Stimulated activated memory B cell treated with anti-CD40 and anti-IgM and Interleukin-4, amounts not matched to agents 10 μg/mL and 1 μg/mL and 100 μg/mL, for 72 hours (primary cell): Measurements from ENCODE around the gene CABYR.
A peak's percentile ranks its signal among the peaks of the same experiment; 100 is the strongest.

Experiments
- ATAC-seq: fragments of 150-1000 bp; cut with Tn5 transposase; 2 replicates; pipeline ENCODE4 v1.10.0; 2021
- H3K27ac Mint-ChIP-seq: one replicate; pipeline ENCODE4 v1.8.0; 2022; ENCODE audit warnings: mild to moderate bottlenecking, mixed read lengths
- H3K27me3 Mint-ChIP-seq: one replicate; pipeline ENCODE4 v1.8.0; 2022; ENCODE audit warnings: mixed read lengths
- H3K36me3 Mint-ChIP-seq: one replicate; pipeline ENCODE4 v1.8.0; 2022; ENCODE audit warnings: mixed read lengths
- H3K4me1 Mint-ChIP-seq: one replicate; pipeline ENCODE4 v1.8.0; 2022; ENCODE audit warnings: mixed read lengths
- H3K4me3 Mint-ChIP-seq: one replicate; pipeline ENCODE4 v1.8.0; 2022; ENCODE audit warnings: mild to moderate bottlenecking, moderate library complexity, mixed read lengths
- H3K9me3 Mint-ChIP-seq: one replicate; pipeline ENCODE4 v1.8.0; 2022; ENCODE audit warnings: mixed read lengths

Gene CABYR

DNA sequence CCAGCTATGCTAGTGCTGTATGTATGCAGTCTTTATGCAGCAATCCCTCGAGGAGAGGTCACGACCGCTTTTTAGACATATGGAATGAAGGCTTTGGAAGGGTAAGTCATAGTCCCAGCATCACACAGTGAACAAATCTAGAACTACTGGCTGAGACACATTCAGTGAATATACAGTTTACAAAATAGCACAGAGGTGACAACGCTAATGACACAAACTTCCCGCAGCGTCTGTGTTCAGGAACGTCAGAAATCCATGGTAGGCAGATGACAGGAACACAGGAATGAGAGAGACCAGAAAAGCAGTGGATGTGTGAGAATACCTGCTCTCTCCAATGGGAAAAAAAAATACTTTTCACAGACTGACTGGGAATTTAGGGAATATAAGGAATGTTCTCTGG is 29.6 kb downstream of the CABYR start:
- no peak overlapping the region for H3K27ac Mint-ChIP-seq

DNA sequence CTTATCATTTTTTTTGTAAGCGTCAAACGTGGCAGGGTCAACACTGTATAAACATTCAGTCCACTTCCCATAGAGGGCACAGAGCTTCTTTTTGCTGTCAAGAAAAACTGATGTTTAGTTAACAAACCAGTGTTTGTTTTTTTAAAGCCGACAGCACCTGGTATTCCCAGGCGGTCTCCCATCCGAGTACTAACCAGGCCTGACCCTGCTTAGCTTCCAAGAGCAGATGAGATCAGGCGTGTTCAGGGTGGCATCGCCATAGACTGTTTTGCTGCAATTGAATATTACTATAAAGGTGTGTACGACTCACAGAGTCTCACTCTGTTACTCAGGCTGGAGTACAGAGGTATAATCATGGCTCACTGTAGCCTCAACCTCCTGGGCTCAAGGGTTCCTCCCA is 31.5 kb downstream of the CABYR start:
- Mint-ChIP-seq H3K4me3 (no peak overlapping the region), H3K4me1 (no peaks in the 10 kb centered on the region), H3K9me3 (no peaks in the 10 kb centered on the region), H3K27me3 (peaks cover 9% of the 10 kb centered on the region), H3K27ac (no peak overlapping the region), H3K36me3 (no peaks in the 10 kb centered on the region)
- no peak for ATAC-seq

More for the DNA sequence above, 29.6 kb downstream of the CABYR start:
- H3K36me3 Mint-ChIP-seq, result no peaks in the 10 kb centered on the region
- no peak overlapping the region for H3K4me3 Mint-ChIP-seq
- no peaks in the 10 kb centered on the region for H3K9me3 Mint-ChIP-seq
- no peaks in the 10 kb centered on the region for H3K4me1 Mint-ChIP-seq
- peaks cover 9% of the 10 kb centered on the region for H3K27me3 Mint-ChIP-seq
- no peak for ATAC-seq

DNA sequence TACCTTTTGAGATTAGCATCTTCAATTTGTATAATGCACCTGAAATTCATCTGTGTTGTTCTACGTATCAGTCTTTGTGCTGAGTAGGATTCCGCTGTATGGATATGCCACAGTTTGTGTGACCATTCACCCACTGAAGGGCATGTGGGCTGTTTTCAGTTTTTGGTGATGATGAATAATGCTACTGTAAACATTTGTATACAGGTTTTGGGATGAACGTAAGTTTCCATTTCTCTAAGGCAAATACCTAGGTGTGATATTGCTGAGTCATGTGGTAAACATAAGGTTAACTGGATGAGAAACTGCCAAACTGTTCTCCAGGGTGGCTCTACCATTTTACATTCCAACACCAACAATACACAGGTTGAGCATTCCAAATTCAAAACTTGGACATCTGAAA is 35.1 kb downstream of the CABYR start:
- H3K9me3 Mint-ChIP-seq, result no peaks in the 10 kb centered on the region
- H3K27ac Mint-ChIP-seq, result no peak overlapping the region
- peaks cover 15% of the 10 kb centered on the region for H3K4me1 Mint-ChIP-seq
- H3K4me3 Mint-ChIP-seq, result no peak overlapping the region
- no peak for ATAC-seq
- no peaks in the 10 kb centered on the region for H3K27me3 Mint-ChIP-seq
- H3K36me3 Mint-ChIP-seq, result no peaks in the 10 kb centered on the region

DNA sequence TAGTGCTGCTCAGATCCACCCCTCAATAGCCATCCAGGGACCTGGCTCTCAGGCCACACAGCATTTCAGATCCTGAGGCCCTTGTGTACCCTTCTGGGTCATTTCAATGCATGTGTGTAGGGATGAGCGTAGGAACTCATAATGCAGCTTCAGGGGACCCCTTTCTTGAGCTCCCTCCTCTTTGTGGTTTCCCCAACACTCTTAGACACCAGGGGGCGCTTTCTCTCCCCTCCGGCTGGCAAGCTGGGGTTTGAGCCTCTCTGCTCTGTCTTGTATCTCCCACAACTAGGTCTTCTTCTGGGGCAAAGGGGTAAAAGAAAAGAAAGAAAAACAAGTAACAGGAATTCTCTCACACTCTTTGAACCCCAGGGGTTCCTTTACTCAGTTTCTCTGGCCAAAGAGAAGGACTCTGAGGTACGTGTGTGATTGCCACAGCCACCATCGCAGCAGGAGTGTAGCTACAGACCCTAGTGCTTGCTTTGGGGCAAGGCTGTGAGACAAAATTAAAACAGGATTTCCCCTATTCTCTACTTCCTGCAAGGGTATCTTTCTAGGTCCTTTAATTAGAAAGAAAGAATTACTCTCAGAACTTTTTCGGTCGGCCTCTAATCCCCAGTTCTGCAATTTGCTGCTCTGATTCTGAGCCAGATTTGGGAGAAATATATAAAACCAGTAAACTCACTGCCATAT is 38.0 kb downstream of the CABYR start:
- Mint-ChIP-seq H3K27ac (peak overlapping the region; percentile 85), H3K27me3 (no peaks in the 10 kb centered on the region), H3K36me3 (no peaks in the 10 kb centered on the region), H3K4me1 (peaks cover 15% of the 10 kb centered on the region), H3K9me3 (no peaks in the 10 kb centered on the region), H3K4me3 (peak overlapping the region; percentile 70)
- ATAC-seq, result peak; percentile 89

DNA sequence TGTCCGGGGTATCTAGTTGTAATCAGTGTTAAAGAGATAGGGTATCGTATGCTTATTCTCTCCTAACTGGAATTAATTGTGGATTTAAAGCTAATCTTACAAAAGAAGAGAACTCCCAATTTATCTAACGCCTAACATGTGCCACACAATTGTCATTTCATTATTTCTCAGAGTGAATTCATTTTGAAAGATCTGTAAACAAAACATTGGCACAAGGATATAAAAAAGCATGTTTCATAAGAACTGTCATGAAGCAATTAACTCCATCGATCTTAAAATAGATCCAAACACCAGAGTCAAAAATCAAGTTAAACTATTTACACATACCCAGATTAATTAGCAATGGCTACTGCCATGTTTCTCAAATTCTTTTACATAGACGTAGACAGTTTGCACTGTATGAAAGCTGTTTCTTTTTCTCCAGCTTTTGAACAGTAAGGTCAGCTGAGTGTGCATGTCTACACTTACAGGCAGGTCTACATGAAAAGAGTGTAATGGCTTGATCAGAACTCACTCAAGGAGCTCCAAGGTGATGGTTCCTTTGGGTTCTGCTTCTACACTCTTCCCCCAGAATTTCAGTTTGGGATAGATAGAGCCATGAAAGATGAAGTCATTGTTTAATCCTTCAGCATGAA is 38.8 kb downstream of the CABYR start:
- no peak overlapping the region for H3K4me3 Mint-ChIP-seq
- H3K9me3 Mint-ChIP-seq, result no peaks in the 10 kb centered on the region
- H3K27ac Mint-ChIP-seq, result peak overlapping the region; percentile 85
- H3K4me1 Mint-ChIP-seq, result peaks cover 15% of the 10 kb centered on the region
- H3K27me3 Mint-ChIP-seq, result no peaks in the 10 kb centered on the region
- no peaks in the 10 kb centered on the region for H3K36me3 Mint-ChIP-seq
- no peak for ATAC-seq

DNA sequence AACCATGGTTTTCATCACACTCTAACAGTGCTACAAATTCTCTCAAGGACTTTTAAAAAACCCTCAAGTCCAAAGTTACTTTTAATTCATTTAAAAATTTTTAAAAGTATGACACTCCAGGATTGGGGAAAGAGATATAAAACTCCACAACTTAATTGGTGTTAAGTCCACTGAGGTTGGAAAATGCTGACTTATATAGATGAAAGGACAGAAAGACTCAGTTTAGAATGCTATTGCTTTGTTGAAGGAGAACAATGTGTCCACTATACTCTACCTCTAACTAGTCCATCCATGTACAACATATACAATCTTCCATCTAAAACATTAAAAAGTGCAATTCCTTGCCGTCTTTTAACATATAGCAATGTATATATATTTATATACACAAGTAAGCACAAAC is 41.2 kb downstream of the CABYR start:
- no peaks in the 10 kb centered on the region for H3K9me3 Mint-ChIP-seq
- peaks cover 15% of the 10 kb centered on the region for H3K4me1 Mint-ChIP-seq
- no peak overlapping the region for H3K4me3 Mint-ChIP-seq
- H3K36me3 Mint-ChIP-seq, result no peaks in the 10 kb centered on the region
- H3K27ac Mint-ChIP-seq, result no peak overlapping the region
- H3K27me3 Mint-ChIP-seq, result no peaks in the 10 kb centered on the region
- no peak for ATAC-seq

DNA sequence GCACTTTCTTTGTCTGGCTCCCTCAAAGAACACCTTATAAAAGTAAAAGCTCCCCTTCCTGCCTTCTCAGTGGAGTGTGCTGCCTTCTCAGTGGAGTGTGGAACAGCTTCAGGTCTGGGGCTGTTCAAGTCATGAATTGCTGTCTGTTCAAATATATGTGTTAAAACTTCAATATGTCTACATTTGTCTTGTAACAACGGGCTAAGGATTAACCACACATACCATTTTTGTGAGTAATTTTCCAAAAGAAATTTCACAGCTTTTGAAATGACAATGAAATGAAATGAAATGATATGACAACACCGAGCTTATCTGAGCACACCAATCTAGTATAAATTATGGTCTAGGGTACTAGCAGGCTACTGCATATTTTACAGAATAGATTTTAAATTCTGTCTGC is 42.9 kb downstream of the CABYR start:
- H3K4me1 Mint-ChIP-seq, result peaks cover 13% of the 10 kb centered on the region
- H3K4me3 Mint-ChIP-seq, result no peak overlapping the region
- ATAC-seq, result no peak
- no peak overlapping the region for H3K27ac Mint-ChIP-seq
- no peaks in the 10 kb centered on the region for H3K27me3 Mint-ChIP-seq
- H3K36me3 Mint-ChIP-seq, result no peaks in the 10 kb centered on the region
- no peaks in the 10 kb centered on the region for H3K9me3 Mint-ChIP-seq

DNA sequence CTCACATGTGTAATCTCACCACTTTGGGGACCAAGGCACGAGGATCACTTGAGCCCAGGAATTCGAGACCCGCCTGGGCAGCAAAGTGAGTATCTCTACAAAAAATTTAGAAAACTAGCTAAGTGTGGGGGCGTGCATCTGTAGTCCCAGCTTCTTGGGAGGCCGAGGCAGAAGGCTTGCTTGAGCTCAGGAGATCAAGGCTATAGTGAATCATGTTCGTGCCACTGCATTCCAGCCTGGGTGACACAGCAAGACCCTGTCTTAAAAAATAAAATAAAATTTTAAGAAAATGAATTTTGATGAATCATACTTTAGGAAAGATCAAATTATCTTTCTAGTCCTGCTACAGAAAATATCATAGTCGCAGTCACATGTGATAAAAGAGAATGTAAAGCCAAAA is 46.9 kb downstream of the CABYR start:
- peaks cover 25% of the 10 kb centered on the region for H3K4me1 Mint-ChIP-seq

DNA sequence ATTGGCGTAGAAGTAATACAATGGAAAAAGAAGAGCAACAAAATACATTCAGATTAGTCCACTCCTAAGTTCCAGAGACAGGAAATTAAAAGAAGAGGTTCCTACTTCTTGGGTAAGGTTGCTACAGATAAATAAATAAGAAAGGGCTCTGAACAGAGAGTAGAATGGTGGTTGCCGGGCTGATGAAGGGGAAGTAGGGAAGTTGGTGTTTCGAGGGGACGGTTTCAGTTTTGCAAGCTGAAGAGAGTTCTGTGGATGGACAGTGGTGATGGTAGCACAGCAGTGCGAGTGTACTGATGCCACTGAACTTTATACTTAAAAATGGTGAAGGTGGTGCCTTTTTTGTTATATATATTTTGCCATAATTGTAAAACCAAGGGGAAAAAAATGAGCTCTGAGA is 48.2 kb downstream of the CABYR start:
- H3K4me3 Mint-ChIP-seq, result peak overlapping the region; percentile 10
- peaks cover 20% of the 10 kb centered on the region for H3K27me3 Mint-ChIP-seq
- peak; percentile 75 for ATAC-seq
- H3K9me3 Mint-ChIP-seq, result no peaks in the 10 kb centered on the region
- H3K4me1 Mint-ChIP-seq, result peaks cover 25% of the 10 kb centered on the region
- no peaks in the 10 kb centered on the region for H3K36me3 Mint-ChIP-seq
- H3K27ac Mint-ChIP-seq, result no peak overlapping the region

More for the DNA sequence above, 46.9 kb downstream of the CABYR start:
- peaks cover 16% of the 10 kb centered on the region for H3K27me3 Mint-ChIP-seq
- no peak overlapping the region for H3K27ac Mint-ChIP-seq
- ATAC-seq, result no peak
- no peaks in the 10 kb centered on the region for H3K9me3 Mint-ChIP-seq
- no peak overlapping the region for H3K4me3 Mint-ChIP-seq
- no peaks in the 10 kb centered on the region for H3K36me3 Mint-ChIP-seq

DNA sequence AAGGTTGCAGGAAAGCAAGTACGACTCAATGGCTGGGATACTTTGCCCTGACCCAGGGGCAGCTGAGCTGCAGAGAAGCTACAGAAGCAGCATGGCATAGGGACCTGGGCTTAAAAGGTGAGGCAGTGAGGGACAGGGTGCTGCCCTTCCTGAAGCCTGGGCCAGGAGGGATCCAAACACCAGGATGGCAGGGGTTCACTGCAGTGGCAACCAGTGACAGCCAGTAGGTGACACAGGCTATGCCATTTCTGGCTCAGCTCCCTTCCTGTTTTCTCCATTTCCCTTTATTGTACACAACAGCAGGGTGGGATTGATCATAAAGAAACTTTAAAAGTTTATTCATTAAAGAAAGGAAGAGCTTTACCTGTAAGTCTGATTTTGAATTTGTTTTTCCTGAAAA is 48.8 kb downstream of the CABYR start:
- Mint-ChIP-seq H3K36me3 (no peaks in the 10 kb centered on the region), H3K4me3 (no peak overlapping the region), H3K4me1 (peaks cover 25% of the 10 kb centered on the region), H3K9me3 (no peaks in the 10 kb centered on the region), H3K27me3 (peaks cover 27% of the 10 kb centered on the region), H3K27ac (no peak overlapping the region)
- no peak for ATAC-seq

DNA sequence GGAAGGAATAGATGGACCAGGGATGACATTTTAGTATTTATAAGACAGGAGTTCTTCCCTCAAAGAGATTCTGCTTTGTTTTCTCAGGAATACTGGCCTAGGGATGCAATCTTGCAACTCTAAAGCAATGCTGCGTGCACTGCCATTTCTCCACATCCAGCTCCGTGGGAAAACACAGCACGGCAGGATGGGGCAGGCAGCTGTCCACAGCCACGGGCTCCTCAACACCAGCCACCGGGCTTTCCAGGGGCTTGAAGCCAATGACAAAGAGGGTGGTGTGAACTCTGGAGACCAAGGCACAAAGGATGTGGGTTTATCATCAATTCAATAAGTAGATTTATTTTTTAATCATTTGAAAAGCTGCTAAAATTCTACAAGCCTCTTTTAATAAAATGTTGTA is 49.3 kb downstream of the CABYR start:
- no peaks in the 10 kb centered on the region for H3K36me3 Mint-ChIP-seq
- H3K27ac Mint-ChIP-seq, result no peak overlapping the region
- no peak overlapping the region for H3K4me3 Mint-ChIP-seq
- no peaks in the 10 kb centered on the region for H3K9me3 Mint-ChIP-seq
- peaks cover 25% of the 10 kb centered on the region for H3K4me1 Mint-ChIP-seq
- ATAC-seq, result no peak
- peaks cover 31% of the 10 kb centered on the region for H3K27me3 Mint-ChIP-seq

DNA sequence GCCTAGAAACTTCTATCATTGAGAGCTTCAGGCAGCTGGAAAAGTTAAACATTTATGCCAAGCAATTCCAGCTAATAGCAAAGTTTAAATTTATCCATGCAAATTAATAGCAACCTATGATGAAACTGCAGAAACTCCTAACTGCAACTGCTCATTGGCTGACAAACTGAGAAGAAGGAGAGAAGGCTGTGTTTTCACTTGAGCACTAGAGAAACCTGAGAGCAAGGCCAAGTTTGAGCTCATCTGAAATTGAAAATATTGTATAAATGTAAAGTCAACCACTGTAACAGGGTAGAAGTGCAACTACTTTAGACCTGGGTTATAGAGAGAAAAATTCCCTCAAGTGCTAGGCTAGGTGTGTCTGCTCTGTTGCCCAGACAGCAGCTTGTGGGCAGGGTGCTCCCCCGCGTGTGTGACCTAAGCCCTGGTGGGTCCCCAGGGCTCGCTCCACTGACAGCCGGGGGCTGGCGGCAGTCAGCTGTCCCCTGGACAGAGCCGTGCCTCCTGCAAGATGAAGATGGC is 50.2 kb downstream of the CABYR start:
- Mint-ChIP-seq H3K27ac (no peak overlapping the region), H3K4me1 (peaks cover 25% of the 10 kb centered on the region), H3K27me3 (peaks cover 32% of the 10 kb centered on the region), H3K9me3 (no peaks in the 10 kb centered on the region), H3K36me3 (no peaks in the 10 kb centered on the region), H3K4me3 (no peak overlapping the region)
- peak; percentile 89 for ATAC-seq

DNA sequence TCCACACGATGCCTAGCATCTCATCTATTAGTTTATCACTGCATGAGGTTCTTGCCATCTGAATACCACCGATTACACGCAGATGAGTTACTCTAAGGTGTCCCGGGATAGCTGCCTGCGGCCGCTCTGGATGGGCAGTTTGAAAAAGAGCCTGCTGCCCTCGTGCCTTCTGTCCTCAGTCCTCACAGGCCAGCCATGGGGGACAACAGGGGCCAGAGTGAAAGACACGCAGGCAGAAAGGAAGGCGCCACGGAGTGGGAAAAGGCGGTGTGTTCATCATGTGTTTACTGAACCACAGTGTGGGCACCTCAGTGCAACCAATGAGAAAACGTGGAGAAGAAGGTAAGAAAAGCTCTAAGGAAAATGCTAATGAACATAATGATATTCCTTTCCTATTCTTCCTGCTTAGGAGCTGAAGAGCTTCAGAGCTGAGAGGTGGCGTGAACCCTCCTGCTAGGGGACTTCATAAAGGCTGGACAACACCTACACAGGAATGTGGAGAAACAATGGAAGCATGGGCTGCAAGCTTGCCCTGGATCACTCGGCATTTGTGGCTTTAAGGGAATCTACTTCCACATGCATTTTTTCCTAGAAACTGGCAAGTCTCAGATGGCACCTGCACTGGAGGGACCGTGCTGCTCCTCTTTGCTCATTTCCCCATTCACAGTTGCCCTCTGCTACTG is 50.9 kb downstream of the CABYR start:
- ATAC-seq, result no peak
- Mint-ChIP-seq H3K27me3 (peaks cover 35% of the 10 kb centered on the region), H3K4me1 (peaks cover 25% of the 10 kb centered on the region), H3K36me3 (no peaks in the 10 kb centered on the region), H3K9me3 (no peaks in the 10 kb centered on the region), H3K4me3 (no peak overlapping the region), H3K27ac (no peak overlapping the region)

DNA sequence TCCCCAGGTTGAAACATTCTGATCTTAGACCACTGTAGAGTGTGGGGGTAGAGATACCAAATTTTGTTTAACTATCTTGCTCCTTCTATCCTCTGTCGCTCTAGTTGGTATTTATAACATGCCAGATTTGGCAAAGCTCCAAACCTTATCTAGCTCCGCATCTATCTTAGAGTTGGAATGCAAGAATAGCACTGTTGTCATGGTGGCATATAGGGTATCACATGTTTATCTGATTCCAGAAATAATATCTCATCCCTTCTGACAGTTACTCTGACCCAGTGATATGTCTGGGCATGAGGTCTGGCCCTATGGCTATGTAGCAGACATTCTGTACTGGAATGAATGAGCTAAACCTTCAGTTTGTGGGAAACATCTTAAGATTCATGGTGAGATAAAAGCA is 51.7 kb downstream of the CABYR start:
- Mint-ChIP-seq H3K4me3 (no peak overlapping the region), H3K9me3 (no peaks in the 10 kb centered on the region), H3K36me3 (no peaks in the 10 kb centered on the region), H3K4me1 (peaks cover 25% of the 10 kb centered on the region), H3K27ac (no peak overlapping the region), H3K27me3 (peaks cover 40% of the 10 kb centered on the region)
- ATAC-seq, result no peak

DNA sequence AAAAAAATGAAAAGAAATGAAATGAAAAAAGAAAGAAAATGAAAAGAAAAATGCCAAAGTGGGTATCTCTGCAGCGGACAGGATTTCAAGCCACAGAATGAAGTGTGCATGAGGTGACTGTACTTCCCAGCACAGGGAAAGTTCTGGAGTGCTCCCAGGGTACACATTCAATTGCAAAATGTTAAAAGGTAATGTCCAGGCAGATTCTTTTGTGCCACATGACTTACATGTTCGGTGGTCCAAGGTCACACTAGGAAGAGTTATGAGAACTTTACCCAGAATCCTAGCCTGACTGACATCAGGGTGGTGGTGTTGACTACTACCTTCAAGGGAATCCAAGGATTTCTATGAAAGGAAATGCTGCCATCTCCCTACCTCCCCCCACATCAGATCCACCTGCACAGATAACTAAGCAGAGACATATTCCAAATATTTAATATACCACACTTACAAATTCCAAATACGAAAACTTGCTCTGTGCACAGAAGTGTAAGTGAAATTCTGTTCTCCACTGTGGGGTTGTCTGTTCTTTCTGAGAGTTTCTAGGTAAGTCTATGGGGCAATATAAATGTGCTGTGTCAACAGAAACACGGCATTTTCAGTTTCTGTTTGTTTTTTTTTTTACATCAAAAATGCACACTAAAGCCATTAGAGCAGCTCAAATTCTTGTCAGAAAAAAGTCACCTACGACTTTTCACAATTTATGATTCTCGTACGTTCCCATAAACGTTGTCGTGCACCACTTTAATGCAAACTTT is 56.6 kb downstream of the CABYR start:
- Mint-ChIP-seq H3K4me3 (no peak overlapping the region), H3K9me3 (no peaks in the 10 kb centered on the region), H3K36me3 (no peaks in the 10 kb centered on the region), H3K27me3 (peaks cover 24% of the 10 kb centered on the region), H3K27ac (no peak overlapping the region), H3K4me1 (no peaks in the 10 kb centered on the region)
- ATAC-seq, result no peak
